Stomach (tissue), 4 donors: Measurements from ENCODE around the gene GPR15LG.

Experiments used
- CTCF ChIP-seq, 7 experiments: fragments of 450-650 bp in 4 of 7; fragments of 200-600 bp in 3 of 7; sonication (generic) in 3 of 7; IDR thresholded peaks; one replicate each; pipeline ENCODE4 v1.5.1; 2016 to 2019; ENCODE audit warnings: antibody characterized with exemption in 7 of 7, control low read depth in 2 of 7, mild to moderate bottlenecking in 1 of 7
- POLR2A ChIP-seq, 4 donors: fragments of 450-650 bp; IDR thresholded peaks; one replicate each; pipeline ENCODE4 v1.6.1; 2016; ENCODE audit warnings: antibody characterized with exemption in 4 of 4, control low read depth in 2 of 4, mild to moderate bottlenecking in 1 of 4, moderate library complexity in 1 of 4
- POLR2AphosphoS5 ChIP-seq, 3 donors: sonication (generic); formaldehyde crosslinking; IDR thresholded peaks; one replicate each; pipeline ENCODE4 v1.6.1; 2016; ENCODE audit warnings: antibody characterized with exemption in 3 of 3

- TF ChIP-seq POLR2AphosphoS5 (IDR thresholded peaks at IDR 0.05) (no peak), CTCF (IDR thresholded peaks at IDR 0.05) (no peak), POLR2A (IDR thresholded peaks at IDR 0.05) (no peak)
Observed at GRCh38 chr10:84232376-84232775, 58.8 kb downstream of the GPR15LG start.
